HepG2 (cell line): ENCODE measurements around the gene CMTM4. TPM values are rescaled to one million over a fixed set of nuclear protein-coding genes. Genes with fewer than 3 reads are reported as not detected.

ENCODE experiments used
- AGO1 ChIP-seq: fragments of 200-400 bp; formaldehyde crosslinking; IDR thresholded peaks from 2 replicates; pipeline ENCODE4 v1.6.1; 2017; ENCODE audit warnings: mild to moderate bottlenecking, low read depth, low read length, moderate library complexity; ENCODE audit not compliant: poor library complexity, severe bottlenecking
- GTF2F1 ChIP-seq: fragments of 150-350 bp; IDR thresholded peaks from 2 replicates; pipeline ENCODE4 v1.6.1; 2014; ENCODE audit warnings: low read length
- HNRNPL ChIP-seq: fragments of 200-400 bp; formaldehyde crosslinking; IDR thresholded peaks from 2 replicates; pipeline ENCODE4 v1.6.1; 2017; ENCODE audit warnings: mild to moderate bottlenecking, low read depth, low read length
- SMARCC2 ChIP-seq: fragments of 450-650 bp; IDR thresholded peaks from 2 replicates; pipeline ENCODE4 v1.6.1; 2017; ENCODE audit warnings: antibody characterized with exemption, mild to moderate bottlenecking
- SMYD3 ChIP-seq: sonication (generic); formaldehyde crosslinking; IDR thresholded peaks from 2 replicates; pipeline ENCODE4 v1.8.1; 2023; ENCODE audit warnings: mild to moderate bottlenecking, missing genetic modification reagents
- ZNF660 ChIP-seq: sonication (generic); formaldehyde crosslinking; IDR thresholded peaks from 2 replicates; pipeline ENCODE4 v1.5.1; 2020; ENCODE audit warnings: mild to moderate bottlenecking, low read depth, missing genetic modification reagents, borderline replicate concordance
- ZZZ3 ChIP-seq: sonication (generic); formaldehyde crosslinking; IDR thresholded peaks from 2 replicates; pipeline ENCODE4 v1.4.0; 2020; ENCODE audit warnings: missing genetic modification reagents, mild to moderate bottlenecking, borderline replicate concordance
- polyA plus RNA-seq, 8 experiments: library from polyadenylated mRNA; depleted of rRNA in 3 of 8; stranded (reverse) in 7 of 8; unstranded in 1 of 8; fragments of >200 nt; fragmentation: Illumina TruSeq in 4 of 8; extraction: Trizol in 4 of 8; gene quantifications; 2 replicates each; pipeline versions ENCODE4 v1.2.1 to v1.2.3, GENCODE V29; 2011 to 2016; ENCODE audit warnings: low read depth in 4 of 8, missing spikeins in 1 of 8, mixed read lengths in 1 of 8; ENCODE audit not compliant: insufficient read depth in 1 of 8
- total RNA-seq, 5 experiments: library from RNA; depleted of rRNA; stranded (reverse); fragments of >200 nt; fragmentation: Illumina TruSeq; extraction: Trizol; gene quantifications; 2 replicates each; pipeline ENCODE4 v1.2.3, GENCODE V29; 2016; ENCODE audit warnings: low read depth in 1 of 5
- TF ChIP-seq, protein P1 (sequence below): sonication (generic); formaldehyde crosslinking; conservative IDR thresholded peaks from 2 replicates; pipeline ENCODE4 v1.4.0; 2020; ENCODE audit warnings: missing genetic modification reagents
- TF ChIP-seq, protein P2 (sequence below): IDR thresholded peaks from 2 replicates; pipeline ENCODE4 v1.6.1; 2016; ENCODE audit warnings: missing genetic modification reagents, missing compliant biosample characterization
- TF ChIP-seq, protein P3 (sequence below): sonication (generic); formaldehyde crosslinking; IDR thresholded peaks from 2 replicates; pipeline ENCODE4 v1.4.0; 2020; ENCODE audit warnings: mild to moderate bottlenecking, missing genetic modification reagents

The CMTM4 gene
- total and polyA plus RNA-seq, 2 of the 13 experiments (the other 11 are each of a cell fraction or from before 2014, with no cell fraction given) = 32.0 to 36.3 TPM

DNA sequence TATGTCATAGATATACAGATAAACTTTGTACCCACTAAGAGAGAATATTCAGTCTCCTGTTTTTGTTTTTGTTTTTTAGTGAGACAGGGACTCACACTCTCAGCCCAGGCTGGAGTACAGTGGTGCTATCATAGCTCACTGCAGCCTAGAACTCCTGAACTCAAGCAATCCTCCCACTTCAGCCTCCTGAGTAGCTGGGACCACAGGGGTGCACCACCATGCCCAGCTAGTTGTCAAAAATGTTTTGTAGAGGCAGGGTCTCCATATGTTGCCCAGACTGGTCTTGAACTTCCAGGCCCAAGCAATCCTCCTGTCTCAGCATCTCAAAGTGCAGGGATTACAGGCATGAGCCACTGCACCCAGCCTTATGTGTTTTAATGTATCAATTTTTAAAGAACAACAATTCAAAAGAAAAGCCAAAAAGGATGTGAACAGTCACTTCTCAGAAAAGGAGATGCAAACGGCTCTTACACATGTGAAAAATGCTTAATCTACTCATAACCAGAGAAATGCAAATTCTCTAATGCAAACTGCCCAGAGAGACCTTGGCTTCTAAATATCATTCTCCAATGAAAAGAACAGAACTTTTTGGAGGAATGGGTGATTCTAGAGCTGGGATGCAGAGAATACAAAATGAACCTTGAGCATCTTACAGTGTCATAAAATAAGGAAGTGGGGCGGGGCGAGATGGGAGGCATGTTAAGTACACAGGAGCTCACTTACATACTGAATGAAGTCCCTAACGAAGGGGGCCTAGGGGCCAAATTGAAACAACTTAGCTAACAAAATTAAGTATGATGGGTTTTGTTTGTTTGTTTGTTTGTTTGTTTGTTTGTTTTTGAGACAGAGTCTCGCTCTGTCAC is 99.3 kb downstream of the CMTM4 start (continued):
- TF ChIP-seq, protein P1, sequence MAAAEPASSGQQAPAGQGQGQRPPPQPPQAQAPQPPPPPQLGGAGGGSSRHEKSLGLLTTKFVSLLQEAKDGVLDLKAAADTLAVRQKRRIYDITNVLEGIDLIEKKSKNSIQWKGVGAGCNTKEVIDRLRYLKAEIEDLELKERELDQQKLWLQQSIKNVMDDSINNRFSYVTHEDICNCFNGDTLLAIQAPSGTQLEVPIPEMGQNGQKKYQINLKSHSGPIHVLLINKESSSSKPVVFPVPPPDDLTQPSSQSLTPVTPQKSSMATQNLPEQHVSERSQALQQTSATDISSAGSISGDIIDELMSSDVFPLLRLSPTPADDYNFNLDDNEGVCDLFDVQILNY (CRISPR knock-in tag) = no peak
- TF ChIP-seq, protein P2, sequence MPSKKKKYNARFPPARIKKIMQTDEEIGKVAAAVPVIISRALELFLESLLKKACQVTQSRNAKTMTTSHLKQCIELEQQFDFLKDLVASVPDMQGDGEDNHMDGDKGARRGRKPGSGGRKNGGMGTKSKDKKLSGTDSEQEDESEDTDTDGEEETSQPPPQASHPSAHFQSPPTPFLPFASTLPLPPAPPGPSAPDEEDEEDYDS (CRISPR knock-in tag) = no peak
- no peak for TF ChIP-seq ZZZ3 (CRISPR knock-in tag)
- TF ChIP-seq, protein P3, sequence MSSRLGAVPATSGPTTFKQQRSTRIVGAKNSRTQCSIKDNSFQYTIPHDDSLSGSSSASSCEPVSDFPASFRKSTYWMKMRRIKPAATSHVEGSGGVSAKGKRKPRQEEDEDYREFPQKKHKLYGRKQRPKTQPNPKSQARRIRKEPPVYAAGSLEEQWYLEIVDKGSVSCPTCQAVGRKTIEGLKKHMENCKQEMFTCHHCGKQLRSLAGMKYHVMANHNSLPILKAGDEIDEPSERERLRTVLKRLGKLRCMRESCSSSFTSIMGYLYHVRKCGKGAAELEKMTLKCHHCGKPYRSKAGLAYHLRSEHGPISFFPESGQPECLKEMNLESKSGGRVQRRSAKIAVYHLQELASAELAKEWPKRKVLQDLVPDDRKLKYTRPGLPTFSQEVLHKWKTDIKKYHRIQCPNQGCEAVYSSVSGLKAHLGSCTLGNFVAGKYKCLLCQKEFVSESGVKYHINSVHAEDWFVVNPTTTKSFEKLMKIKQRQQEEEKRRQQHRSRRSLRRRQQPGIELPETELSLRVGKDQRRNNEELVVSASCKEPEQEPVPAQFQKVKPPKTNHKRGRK = no peak
- no peak for TF ChIP-seq ZNF660 (CRISPR knock-in tag)
- TF ChIP-seq SMYD3 = no peak
- TF ChIP-seq SMARCC2 = no peak
- TF ChIP-seq HNRNPL = no peak
- TF ChIP-seq AGO1 = no peak
- no peak for TF ChIP-seq GTF2F1
- TF ChIP-seq, all 625 proteins: peak for 0
